Body of pancreas (tissue), 4 donors: ENCODE data around the gene CD180. TPM values are rescaled to one million over a fixed set of nuclear protein-coding genes. Genes with fewer than 3 reads are reported as not detected.
"Not testable (repeated sequence)": the region's sequence is repeated elsewhere in the genome, so short reads cannot be mapped to it uniquely, and the experiment has no call there.

Experiments used
- ATAC-seq: fragments of 150-250 bp; one replicate; pipeline ENCODE4 v1.9.1; 2016
- DNase-seq, 4 donors: peaks; one replicate each; pipeline ENCODE4 v3.0.0-alpha.2; 2019
- H3K27ac ChIP-seq, 4 donors: fragments of 200-600 bp; sonication (generic); 1 replicate in 3 of 4; 2 replicates in 1 of 4; pipeline versions ENCODE4 v1.5.1 to v1.6.1; 2016 to 2019; ENCODE audit warnings: mild to moderate bottlenecking in 1 of 4, mixed read lengths in 1 of 4, moderate library complexity in 1 of 4
- H3K27me3 ChIP-seq, 2 donors: fragments of 200-600 bp; sonication (generic); one replicate each; pipeline ENCODE4 v1.6.0; 2016; ENCODE audit warnings: mild to moderate bottlenecking in 1 of 2
- H3K36me3 ChIP-seq, 2 donors: fragments of 200-600 bp; sonication (generic); replicated peaks in 1 of 2; 2 replicates each; pipeline ENCODE4 v1.5.1; 2016; ENCODE audit warnings: low read depth in 2 of 2; ENCODE audit not compliant: insufficient read depth in 1 of 2
- H3K4me1 ChIP-seq: fragments of 200-600 bp; sonication (generic); one replicate; pipeline ENCODE4 v1.6.0; 2016
- H3K4me3 ChIP-seq, 2 donors: fragments of 200-600 bp; sonication (generic); 1 replicate in 1 of 2; 2 replicates in 1 of 2; pipeline ENCODE4 v1.5.1; 2016 to 2019
- H3K9me3 ChIP-seq, 3 donors: fragments of 200-600 bp; sonication (generic); 1 replicate in 2 of 3; 2 replicates in 1 of 3; pipeline ENCODE4 v1.5.1; 2016
- POLR2A ChIP-seq, 3 donors: fragments of 450-650 bp; IDR thresholded peaks; one replicate each; pipeline ENCODE4 v1.6.1; 2016; ENCODE audit warnings: antibody characterized with exemption in 3 of 3, mild to moderate bottlenecking in 2 of 3
- WGBS, 2 donors: methylation state at CpG; one replicate each; pipeline ENCODE4 v1.1.5; 2017; 5-methylcytosine and 5-hydroxymethylcytosine counted together
- intact Hi-C: fragments of 100-400 bp; cut with DNase I; formaldehyde crosslinking; loops from one replicate; pipeline ENCODE4 v1.15.1; 2023
- total RNA-seq, 2 donors: library from RNA; depleted of rRNA; stranded (reverse); fragments of >200 nt; gene quantifications; one replicate each; pipeline ENCODE4 v1.1.0, GENCODE V29; 2016
- TF ChIP-seq, protein P1 (sequence below), 7 experiments: fragments of 450-650 bp in 4 of 7; fragments of 200-600 bp in 3 of 7; sonication (generic) in 3 of 7; IDR thresholded peaks; one replicate each; pipeline ENCODE4 v1.5.1; 2016 to 2019; ENCODE audit warnings: antibody characterized with exemption in 7 of 7

Gene CD180
- total RNA-seq, 2 donors from 2014 or later: 0.26 TPM; not detected in 1

DNA sequence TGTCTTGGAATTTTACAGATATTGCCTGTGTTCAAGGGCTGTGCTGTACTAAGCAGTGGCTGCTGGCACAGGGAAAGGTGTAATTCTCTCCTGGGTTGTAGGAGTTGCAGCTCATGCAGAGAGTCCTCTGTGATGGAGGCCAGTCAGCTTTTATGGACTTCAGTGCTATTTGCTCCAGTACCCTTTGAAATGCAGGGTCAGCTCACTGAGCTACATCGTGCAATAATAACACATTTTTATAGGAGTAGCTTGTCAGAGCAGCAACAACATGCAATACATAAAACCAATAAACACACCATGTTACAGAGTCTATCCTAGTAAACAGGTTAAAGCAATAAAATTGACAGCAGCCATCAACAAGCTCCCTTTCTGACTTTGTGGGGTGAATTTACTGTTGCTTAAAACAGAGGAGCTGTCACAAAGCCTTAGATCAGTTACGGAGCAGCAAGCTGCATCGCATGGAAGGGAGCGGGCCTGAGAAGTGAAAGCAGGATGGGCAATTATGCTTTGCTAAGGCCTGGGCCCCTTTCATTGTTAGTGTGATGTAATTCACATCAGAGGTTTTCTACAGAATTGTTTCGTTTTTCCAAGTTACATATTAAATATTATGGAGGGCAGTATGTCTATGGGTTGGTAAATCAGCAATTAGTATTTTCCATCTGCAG, 16.8 kb downstream of the CD180 start:
- TF ChIP-seq, protein P1, sequence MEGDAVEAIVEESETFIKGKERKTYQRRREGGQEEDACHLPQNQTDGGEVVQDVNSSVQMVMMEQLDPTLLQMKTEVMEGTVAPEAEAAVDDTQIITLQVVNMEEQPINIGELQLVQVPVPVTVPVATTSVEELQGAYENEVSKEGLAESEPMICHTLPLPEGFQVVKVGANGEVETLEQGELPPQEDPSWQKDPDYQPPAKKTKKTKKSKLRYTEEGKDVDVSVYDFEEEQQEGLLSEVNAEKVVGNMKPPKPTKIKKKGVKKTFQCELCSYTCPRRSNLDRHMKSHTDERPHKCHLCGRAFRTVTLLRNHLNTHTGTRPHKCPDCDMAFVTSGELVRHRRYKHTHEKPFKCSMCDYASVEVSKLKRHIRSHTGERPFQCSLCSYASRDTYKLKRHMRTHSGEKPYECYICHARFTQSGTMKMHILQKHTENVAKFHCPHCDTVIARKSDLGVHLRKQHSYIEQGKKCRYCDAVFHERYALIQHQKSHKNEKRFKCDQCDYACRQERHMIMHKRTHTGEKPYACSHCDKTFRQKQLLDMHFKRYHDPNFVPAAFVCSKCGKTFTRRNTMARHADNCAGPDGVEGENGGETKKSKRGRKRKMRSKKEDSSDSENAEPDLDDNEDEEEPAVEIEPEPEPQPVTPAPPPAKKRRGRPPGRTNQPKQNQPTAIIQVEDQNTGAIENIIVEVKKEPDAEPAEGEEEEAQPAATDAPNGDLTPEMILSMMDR (IDR thresholded peaks at IDR 0.05): no peak
- TF ChIP-seq POLR2A (IDR thresholded peaks at IDR 0.05): no peak

DNA sequence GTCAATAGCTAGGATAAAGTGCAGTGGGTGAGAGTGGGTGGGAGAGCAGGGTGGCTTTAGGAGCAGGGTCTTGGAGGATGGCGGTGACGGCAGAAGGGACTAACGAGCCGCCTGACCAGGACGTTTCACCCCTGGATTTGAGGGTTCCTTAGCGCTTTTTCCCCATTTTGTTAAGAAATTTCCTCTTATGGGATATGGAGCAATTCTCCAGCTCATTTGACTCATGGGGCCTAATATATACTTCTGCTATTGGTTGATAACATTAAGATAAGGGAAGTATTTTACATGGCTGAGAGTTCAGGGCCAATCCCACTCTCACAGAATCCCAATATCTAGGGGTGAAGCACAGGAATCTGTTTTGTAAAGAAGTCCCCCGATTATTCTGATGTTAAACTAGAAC, 17.6 kb downstream of the CD180 start:
- intact Hi-C loops: no loop called here
- H3K4me3 ChIP-seq: no peak overlapping the region
- no peaks in the 10 kb centered on the region for H3K27me3 ChIP-seq
- H3K4me1 ChIP-seq: no peaks in the 10 kb centered on the region
- DNase-seq: no peak
- H3K36me3 ChIP-seq: no peaks in the 10 kb centered on the region
- no peak for ATAC-seq
- H3K9me3 ChIP-seq: no peaks in the 10 kb centered on the region
- TF ChIP-seq POLR2A (IDR thresholded peaks at IDR 0.05): no peak
- TF ChIP-seq, protein P1 (IDR thresholded peaks at IDR 0.05): no peak
- 85 to 87% methylated on average over 7 of the region's 7 CpGs for WGBS, 2 donors
- no peak overlapping the region for H3K27ac ChIP-seq

More for the DNA sequence above, 16.8 kb downstream of the CD180 start:
- Histone ChIP-seq H3K4me1 (no peaks in the 10 kb centered on the region), H3K27ac (no peak overlapping the region), H3K4me3 (no peak overlapping the region), H3K9me3 (no peaks in the 10 kb centered on the region), H3K27me3 (no peaks in the 10 kb centered on the region), H3K36me3 (no peaks in the 10 kb centered on the region)
- DNase-seq (no peak), ATAC-seq (no peak)
- intact Hi-C loops: no loop called here
- WGBS, 2 donors: 83 to 89% methylated on average over 5 of the region's 5 CpGs

DNA sequence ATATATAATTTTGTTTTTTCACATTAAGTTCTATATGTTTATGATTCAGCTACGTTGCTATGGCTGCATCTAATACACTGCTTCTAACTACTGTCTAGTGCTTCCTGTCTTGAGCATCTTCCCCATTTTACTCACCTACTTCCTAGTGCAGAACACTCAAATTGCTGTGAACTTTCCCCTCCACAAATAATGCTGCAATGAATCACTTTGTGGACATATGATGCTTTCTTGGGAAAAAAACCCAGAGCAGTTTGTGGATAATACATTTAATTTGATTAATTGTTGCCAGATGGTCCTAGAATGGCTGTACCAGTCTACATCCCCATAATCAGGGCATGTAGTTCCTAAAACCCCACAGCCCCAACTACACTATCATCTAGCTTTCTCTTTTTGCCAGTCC, 18.5 kb downstream of the CD180 start:
- Histone ChIP-seq H3K9me3 (no peaks in the 10 kb centered on the region), H3K27ac (no peak overlapping the region), H3K4me1 (no peaks in the 10 kb centered on the region), H3K4me3 (no peak overlapping the region), H3K27me3 (no peaks in the 10 kb centered on the region), H3K36me3 (no peaks in the 10 kb centered on the region)
- no peak for ATAC-seq
- DNase-seq: no peak
- intact Hi-C loops: no loop called here
- no peak for TF ChIP-seq POLR2A (IDR thresholded peaks at IDR 0.05)
- TF ChIP-seq, protein P1 (IDR thresholded peaks at IDR 0.05): no peak
- 36 to 58% methylated on average over 1 of the region's 1 CpG for WGBS, 2 donors

DNA sequence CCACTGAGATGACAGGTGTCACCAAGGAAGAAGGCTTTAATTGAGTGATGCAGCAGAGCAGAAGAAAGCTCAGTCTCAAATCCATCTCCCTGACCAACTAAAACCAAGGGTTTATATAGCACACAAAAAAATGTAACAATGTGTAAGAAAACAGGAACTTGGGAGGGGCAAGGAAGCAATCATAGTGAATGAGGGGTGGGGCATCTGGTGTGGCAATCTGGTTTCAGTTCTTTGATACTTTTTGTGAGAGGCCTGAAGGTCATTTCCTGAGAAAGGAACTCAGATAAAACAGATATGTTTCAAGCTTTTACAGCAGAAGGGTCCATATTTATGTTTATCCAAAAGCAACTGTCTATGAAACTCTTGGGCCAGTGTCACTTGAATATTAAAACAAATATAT, 19.7 kb downstream of the CD180 start:
- H3K9me3 ChIP-seq: no peaks in the 10 kb centered on the region
- intact Hi-C loops: no loop called here
- no peak for ATAC-seq
- no peaks in the 10 kb centered on the region for H3K4me1 ChIP-seq
- no peaks in the 10 kb centered on the region for H3K27me3 ChIP-seq
- no peak for TF ChIP-seq POLR2A (IDR thresholded peaks at IDR 0.05)
- TF ChIP-seq, protein P1 (IDR thresholded peaks at IDR 0.05): no peak
- DNase-seq: no peak
- no peak overlapping the region for H3K27ac ChIP-seq
- no peaks in the 10 kb centered on the region for H3K36me3 ChIP-seq
- no peak overlapping the region for H3K4me3 ChIP-seq

DNA sequence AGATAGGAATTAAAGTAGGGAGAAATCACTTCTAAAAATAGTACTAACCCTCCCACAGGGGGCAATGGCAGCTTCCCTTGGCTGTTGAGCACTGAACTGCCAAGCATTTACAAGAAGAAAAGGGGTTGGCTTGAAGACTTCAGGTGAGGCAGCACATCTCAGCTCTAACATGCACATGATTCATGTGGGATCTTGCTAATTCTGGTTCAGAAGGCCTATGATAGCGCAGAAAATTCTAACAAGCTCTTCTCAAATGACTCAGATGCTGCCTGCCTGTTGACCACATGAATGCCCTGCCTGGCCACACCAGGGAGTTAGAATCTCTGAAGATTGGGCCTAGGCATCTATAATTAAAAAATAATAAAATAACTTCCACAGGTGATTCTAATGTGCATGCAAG, 22.6 kb downstream of the CD180 start:
- ATAC-seq (no peak), DNase-seq (no peak)
- WGBS, 2 donors: 100% methylated on average over 1 of the region's 1 CpG

GRCh38 chr5:67173351-67173750, 23.2 kb downstream of the CD180 start:
- DNase-seq, H3K36me3 ChIP-seq, H3K9me3 ChIP-seq, H3K27ac ChIP-seq, ATAC-seq, H3K27me3 ChIP-seq, intact Hi-C loops, H3K4me3 ChIP-seq, H3K4me1 ChIP-seq: not testable (repeated sequence)
- no CpG with 5 or more reads among the region's 2 CpGs for WGBS, 2 donors

More for the DNA sequence above, 22.6 kb downstream of the CD180 start:
- Histone ChIP-seq H3K27me3 (no peaks in the 10 kb centered on the region), H3K4me3 (no peak overlapping the region), H3K4me1 (no peaks in the 10 kb centered on the region), H3K27ac (no peak overlapping the region), H3K36me3 (no peaks in the 10 kb centered on the region), H3K9me3 (no peaks in the 10 kb centered on the region)
- intact Hi-C loops: no loop called here
- TF ChIP-seq POLR2A (IDR thresholded peaks at IDR 0.05): no peak
- TF ChIP-seq, protein P1 (IDR thresholded peaks at IDR 0.05): no peak
